Esophagus muscularis mucosa (tissue), 4 donors: ENCODE results near the gene C1QTNF4. TPM values are rescaled to one million over a fixed set of nuclear protein-coding genes. Genes with fewer than 3 reads are reported as not detected.

Experiments
- DNase-seq: peaks from one replicate; pipeline ENCODE4 v3.0.0-alpha.2; 2017; ENCODE audit errors: extremely low spot score
- H3K27ac ChIP-seq, 4 donors: fragments of 200-600 bp; sonication (generic); replicated peaks in 1 of 4; 1 replicate in 3 of 4; 2 replicates in 1 of 4; pipeline ENCODE4 v1.5.1; 2016 to 2019; ENCODE audit warnings: mild to moderate bottlenecking in 1 of 4
- H3K27me3 ChIP-seq, 4 donors: fragments of 200-600 bp; sonication (generic); one replicate each; pipeline versions ENCODE4 v1.5.1 to v1.6.0; 2016 to 2019
- H3K36me3 ChIP-seq, 4 donors: fragments of 200-600 bp; sonication (generic); one replicate each; pipeline ENCODE4 v1.5.1; 2016 to 2019
- H3K4me1 ChIP-seq, 4 donors: fragments of 200-600 bp; sonication (generic); one replicate each; pipeline ENCODE4 v1.5.1; 2016 to 2019
- H3K4me3 ChIP-seq, 4 donors: fragments of 200-600 bp; sonication (generic); 1 replicate in 2 of 4; 2 replicates in 2 of 4; pipeline ENCODE4 v1.5.1; 2016 to 2019; ENCODE audit warnings: mild to moderate bottlenecking in 4 of 4, moderate library complexity in 1 of 4
- H3K9me3 ChIP-seq, 4 donors: fragments of 200-600 bp; sonication (generic); 1 replicate in 3 of 4; 2 replicates in 1 of 4; pipeline ENCODE4 v1.5.1; 2016 to 2019
- CTCF ChIP-seq, 3 experiments: fragments of 200-600 bp in 2 of 3; fragments of 450-650 bp in 1 of 3; sonication (generic) in 2 of 3; IDR thresholded peaks; one replicate each; pipeline ENCODE4 v1.5.1; 2017 to 2019; ENCODE audit warnings: antibody characterized with exemption in 3 of 3, mild to moderate bottlenecking in 2 of 3, moderate library complexity in 1 of 3
- EP300 ChIP-seq: sonication (generic); formaldehyde crosslinking; IDR thresholded peaks from one replicate; pipeline ENCODE4 v1.6.1; 2017; ENCODE audit warnings: antibody characterized with exemption
- POLR2A ChIP-seq: fragments of 450-650 bp; IDR thresholded peaks from one replicate; pipeline ENCODE4 v1.6.1; 2017; ENCODE audit warnings: antibody characterized with exemption, moderate library complexity, mild to moderate bottlenecking, low read depth
- POLR2AphosphoS5 ChIP-seq, 2 donors: sonication (generic); formaldehyde crosslinking; IDR thresholded peaks; one replicate each; pipeline ENCODE4 v1.6.1; 2017; ENCODE audit warnings: antibody characterized with exemption in 2 of 2
- WGBS: methylation state at CpG from one replicate; pipeline ENCODE4 v1.1.5; 2018; 5-methylcytosine and 5-hydroxymethylcytosine counted together
- intact Hi-C: fragments of 100-400 bp; cut with DNase I; formaldehyde crosslinking; loops from one replicate; pipeline ENCODE4 v1.15.1; 2023
- total RNA-seq, 4 donors: library from RNA; depleted of rRNA; stranded (reverse); fragments of >200 nt; gene quantifications; one replicate each; pipeline versions ENCODE4 v1.1.0 to v1.2.1, GENCODE V29; 2016

The C1QTNF4 gene
- total RNA-seq, 4 donors from 2014 or later: 1.6 to 2.2 (median 1.7) TPM

GRCh38 chr11:47587723-47588326 is 6.4 kb downstream of the C1QTNF4 start:
- DNase-seq: no peak
- intact Hi-C loops: no loop called here
- Histone ChIP-seq H3K27ac (peak overlapping the region in 1 of 4 donors; percentile 18), H3K9me3 (no peaks in the 10 kb centered on the region), H3K27me3 (peaks cover 0 to 40% (median 16%) of the 10 kb centered on the region in 4 donors), H3K4me1 (peaks cover 0 to 28% (median 22%) of the 10 kb centered on the region in 4 donors), H3K36me3 (peaks cover 23 to 34% (median 27%) of the 10 kb centered on the region in 4 donors), H3K4me3 (no peak overlapping the region)
- TF ChIP-seq POLR2A: no peak
- TF ChIP-seq POLR2AphosphoS5 (IDR thresholded peaks at IDR 0.05): no peak
- no peak for TF ChIP-seq EP300
- no peak for TF ChIP-seq CTCF (IDR thresholded peaks at IDR 0.05)
- no CpG with 5 or more reads among the region's 14 CpGs for WGBS

GRCh38 chr11:47587039-47587716 is 7.0 kb downstream of the C1QTNF4 start:
- no peaks in the 10 kb centered on the region for H3K9me3 ChIP-seq
- H3K36me3 ChIP-seq: peaks cover 30 to 40% (median 34%) of the 10 kb centered on the region in 4 donors
- intact Hi-C loops: no loop called here
- no peak for DNase-seq
- WGBS: 66% methylated on average over 6 of the region's 6 CpGs
- no peak for TF ChIP-seq POLR2AphosphoS5 (IDR thresholded peaks at IDR 0.05)
- TF ChIP-seq POLR2A: no peak
- TF ChIP-seq CTCF (IDR thresholded peaks at IDR 0.05): no peak
- no peak for TF ChIP-seq EP300
- H3K4me3 ChIP-seq: no peak overlapping the region
- H3K4me1 ChIP-seq: peaks cover 0 to 28% (median 22%) of the 10 kb centered on the region in 4 donors
- peak overlapping the region in 1 of 4 donors; percentile 18 for H3K27ac ChIP-seq
- H3K27me3 ChIP-seq: peaks cover 0 to 33% (median 13%) of the 10 kb centered on the region in 4 donors

GRCh38 chr11:47586098-47586855 is 7.9 kb downstream of the C1QTNF4 start, which contains the start of gene FAM180B:
TSS of gene FAM180B (plus strand) at chr11:47586678. CDS start at chr11:47586769, 91 bp downstream.
- peaks cover 0 to 28% (median 22%) of the 10 kb centered on the region in 4 donors for H3K4me1 ChIP-seq
- TF ChIP-seq POLR2AphosphoS5 (IDR thresholded peaks at IDR 0.05): no peak
- no peak for TF ChIP-seq CTCF (IDR thresholded peaks at IDR 0.05)
- no peak for TF ChIP-seq POLR2A
- no peak for TF ChIP-seq EP300
- no peak within 1 kb of the TSS for H3K4me3 ChIP-seq
- DNase-seq: no peak
- H3K36me3 ChIP-seq: peaks cover 39 to 49% (median 43%) of the 10 kb centered on the region in 4 donors
- 82% methylated on average over 10 of the region's 12 CpGs for WGBS
- H3K27ac ChIP-seq: peak within 1 kb of the TSS in 1 of 4 donors; percentile 18
- intact Hi-C loops: no loop called here
- no peaks in the 10 kb centered on the region for H3K9me3 ChIP-seq
- H3K27me3 ChIP-seq: peaks cover 0 to 24% (median 10%) of the 10 kb centered on the region in 4 donors

- peaks cover 47 to 59% (median 53%) of the 10 kb centered on the region in 4 donors for H3K36me3 ChIP-seq
- H3K27me3 ChIP-seq: peaks cover 0 to under 1% (median 0%) of the 10 kb centered on the region in 4 donors
- intact Hi-C loops: no loop called here
- 81% methylated on average over 5 of the region's 5 CpGs for WGBS
- no peaks in the 10 kb centered on the region for H3K9me3 ChIP-seq
- TF ChIP-seq CTCF (IDR thresholded peaks at IDR 0.05): no peak
- TF ChIP-seq EP300: no peak
- no peak for TF ChIP-seq POLR2A
- no peak for TF ChIP-seq POLR2AphosphoS5 (IDR thresholded peaks at IDR 0.05)
- H3K4me3 ChIP-seq: no peak overlapping the region
- peaks cover 11 to 34% (median 28%) of the 10 kb centered on the region in 4 donors for H3K4me1 ChIP-seq
- no peak for DNase-seq
- H3K27ac ChIP-seq: no peak overlapping the region
Observed at GRCh38 chr11:47583844-47584243, 10.4 kb downstream of the C1QTNF4 start.
